ENCODE measurements around the gene SMYD4.
"Not testable (repeated sequence)": the region's sequence is repeated elsewhere in the genome, so short reads cannot be mapped to it uniquely, and the experiment has no call there.

SMYD4 gene

DNA sequence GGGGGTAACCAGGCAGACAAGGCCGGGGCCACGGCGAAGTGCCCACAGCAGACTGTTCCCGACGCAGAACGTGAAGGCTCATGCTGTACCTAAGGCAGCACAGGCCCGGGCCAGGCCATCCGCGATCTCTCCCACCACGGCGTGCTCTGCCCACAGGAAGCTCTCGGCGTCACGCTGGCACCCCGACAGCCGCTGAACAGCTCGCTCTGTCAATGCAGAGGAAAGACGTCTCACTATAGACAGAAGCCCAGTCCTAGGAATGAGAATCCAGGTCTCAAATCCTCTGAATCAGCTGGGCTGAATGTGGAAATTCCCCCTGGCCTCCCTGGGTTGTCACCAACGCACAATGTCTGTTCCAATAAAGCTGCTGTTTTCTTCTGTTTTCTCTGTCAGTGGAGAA is 46.4 kb downstream of the SMYD4 start:
- peak in 1 of 56 donors; percentile 4 for DNase-seq

DNA sequence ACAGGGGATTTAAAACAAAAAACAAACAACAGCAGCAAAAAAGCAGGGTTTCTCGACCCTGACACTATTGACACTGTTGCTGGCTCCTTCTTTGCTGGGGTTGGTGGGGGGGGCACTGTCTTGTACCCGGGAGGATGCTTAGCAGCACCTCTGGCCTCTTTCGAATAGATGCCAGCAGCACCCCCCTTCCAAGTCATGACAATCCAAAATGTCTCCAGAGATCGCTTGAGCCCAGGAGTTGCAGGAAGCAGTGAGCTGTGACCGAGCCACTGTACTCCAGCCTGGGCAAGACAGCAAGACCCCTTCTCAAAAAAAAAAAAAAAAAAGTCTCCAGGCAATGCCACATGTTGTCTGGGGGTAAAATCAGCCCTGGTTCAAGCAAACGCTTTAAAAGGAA is 47.5 kb downstream of the SMYD4 start:
- DNase-seq: no peak

DNA sequence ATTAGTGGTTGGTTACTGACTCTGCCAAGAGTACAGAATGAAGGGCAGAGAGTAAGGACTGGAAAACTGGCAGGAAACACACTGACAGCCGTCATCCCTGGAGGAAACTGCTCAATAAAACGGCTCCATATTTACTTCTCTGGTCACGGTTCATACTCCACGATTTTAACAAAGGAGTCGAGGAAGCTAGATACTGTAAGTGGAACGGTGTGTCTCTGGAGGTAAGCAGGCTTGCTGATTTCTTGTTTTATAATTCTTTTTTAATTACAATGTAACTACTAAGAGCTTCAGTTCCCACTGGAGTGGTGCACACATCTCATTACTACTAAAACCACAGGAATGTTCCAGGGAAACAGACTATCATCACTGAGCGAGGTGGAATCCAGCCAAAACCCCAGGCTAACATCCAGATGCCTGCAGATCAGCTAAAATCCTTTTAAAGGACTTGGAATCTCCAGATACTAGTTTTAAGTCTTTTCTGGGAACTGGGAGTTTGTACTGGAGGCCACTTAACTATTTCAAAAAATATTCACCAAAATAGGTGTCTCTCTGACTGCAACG is 50.1 kb downstream of the SMYD4 start:
- no peak for DNase-seq

DNA sequence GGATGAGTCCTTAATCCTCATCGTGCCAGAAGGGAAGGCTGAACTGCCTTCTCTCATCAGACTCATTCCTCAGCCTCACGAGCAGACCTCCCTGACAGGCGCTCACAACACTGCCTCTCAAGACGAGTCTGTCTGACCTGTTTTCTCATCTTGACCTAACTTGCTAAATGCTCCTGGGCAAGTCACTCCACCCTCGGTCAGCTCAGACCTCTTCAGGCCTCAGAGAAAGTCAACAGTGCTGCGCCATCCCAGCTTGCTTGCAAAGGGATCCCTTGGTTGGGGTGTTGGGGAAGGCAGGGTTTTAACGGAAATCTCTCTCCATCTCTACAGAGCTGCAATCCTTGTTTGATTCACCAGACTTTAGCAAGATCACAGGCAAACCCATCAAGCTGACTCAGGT is 52.8 kb downstream of the SMYD4 start:
- no peak for DNase-seq

DNA sequence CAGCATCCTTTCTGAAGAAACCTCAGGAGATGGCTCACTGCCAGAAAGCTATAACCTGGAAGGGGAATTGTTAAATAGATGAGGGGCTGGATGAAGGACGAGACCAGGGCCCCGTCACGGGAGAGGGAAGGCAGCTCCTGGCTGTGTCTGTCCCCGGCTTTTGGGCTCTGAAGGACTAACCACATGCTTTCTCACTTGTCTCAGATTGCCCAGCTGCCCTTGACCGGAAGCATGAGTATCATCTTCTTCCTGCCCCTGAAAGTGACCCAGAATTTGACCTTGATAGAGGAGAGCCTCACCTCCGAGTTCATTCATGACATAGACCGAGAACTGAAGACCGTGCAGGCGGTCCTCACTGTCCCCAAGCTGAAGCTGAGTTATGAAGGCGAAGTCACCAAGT is 53.4 kb downstream of the SMYD4 start:
- no peak for DNase-seq

DNA sequence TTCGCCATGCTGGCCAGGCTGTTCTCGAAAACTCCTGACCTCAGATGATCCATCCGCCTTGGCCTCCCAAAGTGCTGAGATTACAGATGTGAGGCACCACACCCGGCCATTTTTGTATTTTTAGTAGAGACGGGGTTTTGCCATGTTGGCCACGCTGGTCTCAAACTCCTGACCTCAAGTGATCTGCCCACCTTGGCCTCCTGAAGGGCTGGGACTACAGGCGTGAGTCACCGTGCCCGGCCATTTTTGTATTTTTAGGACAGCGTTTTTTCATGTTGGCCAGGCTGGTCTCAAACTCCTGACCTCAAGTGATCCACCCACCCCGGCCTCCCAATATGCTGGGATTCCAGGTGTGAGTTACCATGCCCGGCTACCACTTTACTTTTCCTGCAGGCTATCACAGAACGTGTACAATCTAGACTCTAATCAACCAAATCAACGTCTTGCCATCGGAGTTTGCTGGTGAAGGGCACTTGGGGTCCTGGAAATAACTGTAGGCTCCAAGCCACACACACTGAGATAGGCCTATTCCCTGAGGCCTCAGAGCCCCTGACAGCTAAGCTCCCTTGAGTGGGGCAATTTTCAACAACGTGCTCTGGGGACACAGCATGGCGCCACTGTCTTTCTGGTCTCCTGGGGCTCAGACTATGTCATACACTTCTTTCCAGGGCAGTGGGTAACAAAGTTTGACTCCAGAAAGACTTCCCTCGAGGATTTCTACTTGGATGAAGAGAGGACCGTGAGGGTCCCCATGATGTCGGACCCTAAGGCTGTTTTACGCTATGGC is 55.1 kb downstream of the SMYD4 start:
- no peak for DNase-seq

DNA sequence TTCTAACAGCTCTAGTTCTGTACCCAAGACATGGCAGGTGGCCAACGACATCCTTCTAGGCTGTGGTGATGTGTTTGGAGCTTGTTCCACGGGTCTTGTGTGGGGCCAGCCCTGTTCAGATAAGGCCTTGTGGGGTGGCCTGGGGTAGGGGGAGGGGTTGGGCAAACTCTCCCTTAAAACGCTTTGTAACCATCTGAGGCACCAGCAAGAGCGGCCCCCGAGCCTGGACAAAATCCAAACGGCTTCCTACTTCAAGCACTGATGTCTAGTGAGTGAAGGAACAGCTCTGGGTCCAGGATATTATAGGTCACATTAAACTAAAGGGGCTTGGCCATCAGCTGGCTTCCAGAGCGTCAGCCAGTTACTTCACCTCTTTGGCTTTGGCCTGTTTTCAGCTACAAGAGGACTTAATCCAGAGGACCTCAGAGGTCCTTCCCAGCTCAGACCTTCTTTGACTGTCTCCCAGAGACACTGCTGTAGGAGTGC is 56.0 kb downstream of the SMYD4 start:
- peak in 2 of 56 donors; percentile 18 to 20 for DNase-seq

DNA sequence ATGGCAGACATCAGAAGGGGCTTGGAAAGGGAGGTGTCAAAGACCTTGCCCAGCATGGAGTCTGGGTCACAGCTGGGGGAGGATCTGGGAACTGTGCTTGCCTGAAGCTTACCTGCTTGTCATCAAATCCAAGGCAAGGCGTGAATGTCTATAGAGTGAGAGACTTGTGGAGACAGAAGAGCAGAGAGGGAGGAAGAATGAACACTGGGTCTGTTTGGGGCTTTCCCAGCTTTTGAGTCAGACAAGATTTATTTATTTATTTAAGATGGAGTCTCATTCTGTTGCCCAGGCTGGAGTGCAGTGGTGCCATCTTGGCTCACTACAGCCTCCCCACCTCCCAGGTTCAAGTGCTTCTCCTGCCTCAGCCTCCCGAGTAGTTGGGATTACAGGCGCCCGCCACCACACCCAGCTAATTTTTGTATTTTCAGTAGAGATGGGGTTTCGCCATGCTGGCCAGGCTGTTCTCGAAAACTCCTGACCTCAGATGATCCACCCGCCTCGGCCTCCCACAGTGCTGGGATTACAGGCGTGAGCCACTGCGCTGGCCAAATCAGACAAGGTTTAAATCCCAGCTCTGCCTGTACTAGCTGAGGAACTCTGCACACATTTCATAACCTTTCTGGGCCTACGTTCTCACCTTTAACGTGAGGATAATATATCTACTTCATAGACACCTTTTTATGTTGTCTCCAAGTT is 56.6 kb downstream of the SMYD4 start:
- not testable (repeated sequence) for DNase-seq

DNA sequence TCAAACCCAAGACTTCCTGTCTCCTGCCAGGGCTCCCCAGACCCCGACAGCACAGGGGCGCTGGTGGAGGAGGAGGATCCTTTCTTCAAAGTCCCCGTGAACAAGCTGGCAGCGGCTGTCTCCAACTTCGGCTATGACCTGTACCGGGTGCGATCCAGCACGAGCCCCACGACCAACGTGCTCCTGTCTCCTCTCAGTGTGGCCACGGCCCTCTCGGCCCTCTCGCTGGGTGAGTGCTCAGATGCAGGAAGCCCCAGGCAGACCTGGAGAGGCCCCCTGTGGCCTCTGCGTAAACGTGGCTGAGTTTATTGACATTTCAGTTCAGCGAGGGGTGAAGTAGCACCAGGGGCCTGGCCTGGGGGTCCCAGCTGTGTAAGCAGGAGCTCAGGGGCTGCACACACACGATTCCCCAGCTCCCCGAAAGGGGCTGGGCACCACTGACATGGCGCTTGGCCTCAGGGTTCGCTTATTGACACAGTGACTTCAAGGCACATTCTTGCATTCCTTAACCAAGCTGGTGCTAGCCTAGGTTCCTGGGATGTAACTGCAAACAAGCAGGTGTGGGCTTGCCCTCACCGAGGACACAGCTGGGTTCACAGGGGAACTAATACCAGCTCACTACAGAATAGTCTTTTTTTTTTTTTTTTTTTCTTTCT is 59.8 kb downstream of the SMYD4 start:
- no peak for DNase-seq

DNA sequence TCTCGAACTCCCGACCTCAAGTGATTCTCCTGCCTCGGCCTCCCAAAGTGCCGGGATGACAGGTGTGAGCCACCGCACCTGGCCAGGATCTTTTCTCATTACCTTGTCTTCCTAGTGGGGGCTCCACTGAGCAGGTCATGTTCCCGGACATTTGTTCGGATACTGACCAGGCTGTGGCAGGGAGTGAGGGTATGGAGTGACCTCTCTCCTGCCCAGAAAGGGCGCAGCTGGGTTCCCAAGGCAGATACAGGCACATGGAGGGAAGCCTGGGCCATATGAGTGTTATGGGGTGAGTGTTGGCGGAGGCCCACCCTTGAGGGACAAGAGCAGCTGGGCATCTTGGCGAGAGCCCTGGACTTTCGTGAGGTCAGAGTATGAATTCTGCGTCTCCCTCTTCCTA is 62.3 kb downstream of the SMYD4 start:
- DNase-seq: no peak

DNA sequence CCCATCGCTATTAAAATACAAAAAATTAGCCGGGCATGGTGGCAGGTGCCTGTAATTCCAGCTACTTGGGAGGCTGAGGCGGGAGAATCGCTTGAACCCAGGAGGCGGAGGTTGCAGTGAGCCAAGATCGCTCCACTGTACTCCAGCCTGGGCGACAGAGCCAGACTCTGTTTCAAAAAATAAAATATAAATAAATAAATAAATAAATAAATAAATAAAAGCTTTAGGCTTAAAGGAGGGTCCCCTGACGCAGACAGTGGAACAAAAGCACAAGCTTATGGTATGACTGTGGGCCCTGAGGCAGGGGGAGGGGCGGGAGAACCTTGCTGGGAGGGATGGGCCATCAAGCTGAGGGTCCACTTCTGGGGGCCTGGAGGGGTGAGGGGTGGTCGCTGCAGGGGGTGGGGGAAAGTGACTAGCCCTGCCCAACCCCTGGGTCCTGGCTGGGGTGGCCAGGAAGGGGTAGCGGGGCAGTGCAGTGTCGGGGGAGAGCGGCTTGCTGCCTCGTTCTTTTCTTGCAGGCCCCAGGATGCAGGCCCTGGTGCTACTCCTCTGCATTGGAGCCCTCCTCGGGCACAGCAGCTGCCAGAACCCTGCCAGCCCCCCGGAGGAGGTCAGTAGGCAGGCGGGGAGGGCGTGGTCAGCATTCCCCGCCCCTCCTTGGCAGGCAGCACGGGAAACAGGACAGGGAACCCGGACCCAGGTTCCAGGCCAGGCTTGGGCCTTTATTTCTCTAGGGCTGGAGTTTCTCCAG is 63.1 kb downstream of the SMYD4 start:
- DNase-seq: peak in 6 of 56 donors; percentile 27 to 58 (median 29)

DNA sequence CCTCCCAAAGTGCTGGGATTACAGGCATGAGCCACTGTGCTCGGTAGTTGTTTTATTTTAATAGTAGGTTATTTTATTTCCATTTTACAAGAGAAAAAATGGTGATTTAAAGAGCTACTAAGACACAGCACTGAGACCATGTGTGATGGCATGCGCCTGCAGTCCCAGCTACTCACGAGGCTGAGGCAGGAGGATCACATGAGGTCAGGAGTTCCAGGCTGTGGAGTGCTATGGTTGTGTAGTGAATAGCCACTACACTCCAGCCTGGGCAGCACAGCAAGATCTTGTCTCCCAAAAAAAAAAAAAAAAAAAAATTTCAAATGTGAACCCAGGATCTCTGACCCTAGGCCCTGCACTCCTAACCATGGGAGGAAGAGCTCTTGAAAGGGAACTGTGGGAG is 64.1 kb downstream of the SMYD4 start:
- DNase-seq: no peak

DNA sequence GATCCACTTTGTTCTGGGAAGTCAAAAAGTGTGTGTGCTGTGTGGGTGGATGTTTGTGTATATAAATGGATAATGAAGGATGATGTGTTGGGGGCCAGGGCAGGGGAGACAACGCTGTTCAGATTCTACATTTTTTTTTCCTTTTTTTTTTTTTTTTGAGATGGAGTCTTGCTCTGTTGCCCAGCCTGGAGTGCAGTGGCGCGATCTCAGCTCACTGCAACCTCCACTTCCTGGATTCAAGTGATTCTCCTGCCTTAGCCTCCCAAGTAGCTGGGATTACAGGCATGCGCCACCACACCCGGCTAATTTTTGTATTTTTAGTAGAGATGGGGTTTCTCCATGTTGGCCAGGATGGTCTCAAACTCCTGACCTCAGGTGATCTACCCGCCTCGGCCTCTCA is 65.0 kb downstream of the SMYD4 start:
- DNase-seq: not testable (repeated sequence)

DNA sequence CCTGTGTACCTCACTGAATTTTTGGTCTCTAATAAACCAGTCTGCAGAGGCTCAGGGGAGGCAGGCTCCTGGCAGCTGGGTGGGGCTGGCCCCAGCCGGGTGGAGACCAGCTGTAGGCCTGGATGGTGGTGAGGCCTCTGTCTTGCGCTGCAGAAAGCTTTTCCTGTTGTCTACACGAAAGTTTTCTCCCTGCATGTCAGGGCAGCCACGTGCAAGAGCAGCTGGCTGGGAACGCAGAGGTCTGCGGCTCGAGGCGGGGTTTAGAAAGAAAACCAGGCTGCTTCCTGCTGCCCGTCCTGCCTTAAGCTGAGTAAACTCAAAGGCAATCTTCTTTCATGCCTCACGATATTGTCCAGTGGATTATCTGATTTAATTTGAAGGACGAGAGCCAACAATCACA is 65.4 kb downstream of the SMYD4 start:
- DNase-seq: peak in 5 of 56 donors; percentile 13 to 43 (median 26)

DNA sequence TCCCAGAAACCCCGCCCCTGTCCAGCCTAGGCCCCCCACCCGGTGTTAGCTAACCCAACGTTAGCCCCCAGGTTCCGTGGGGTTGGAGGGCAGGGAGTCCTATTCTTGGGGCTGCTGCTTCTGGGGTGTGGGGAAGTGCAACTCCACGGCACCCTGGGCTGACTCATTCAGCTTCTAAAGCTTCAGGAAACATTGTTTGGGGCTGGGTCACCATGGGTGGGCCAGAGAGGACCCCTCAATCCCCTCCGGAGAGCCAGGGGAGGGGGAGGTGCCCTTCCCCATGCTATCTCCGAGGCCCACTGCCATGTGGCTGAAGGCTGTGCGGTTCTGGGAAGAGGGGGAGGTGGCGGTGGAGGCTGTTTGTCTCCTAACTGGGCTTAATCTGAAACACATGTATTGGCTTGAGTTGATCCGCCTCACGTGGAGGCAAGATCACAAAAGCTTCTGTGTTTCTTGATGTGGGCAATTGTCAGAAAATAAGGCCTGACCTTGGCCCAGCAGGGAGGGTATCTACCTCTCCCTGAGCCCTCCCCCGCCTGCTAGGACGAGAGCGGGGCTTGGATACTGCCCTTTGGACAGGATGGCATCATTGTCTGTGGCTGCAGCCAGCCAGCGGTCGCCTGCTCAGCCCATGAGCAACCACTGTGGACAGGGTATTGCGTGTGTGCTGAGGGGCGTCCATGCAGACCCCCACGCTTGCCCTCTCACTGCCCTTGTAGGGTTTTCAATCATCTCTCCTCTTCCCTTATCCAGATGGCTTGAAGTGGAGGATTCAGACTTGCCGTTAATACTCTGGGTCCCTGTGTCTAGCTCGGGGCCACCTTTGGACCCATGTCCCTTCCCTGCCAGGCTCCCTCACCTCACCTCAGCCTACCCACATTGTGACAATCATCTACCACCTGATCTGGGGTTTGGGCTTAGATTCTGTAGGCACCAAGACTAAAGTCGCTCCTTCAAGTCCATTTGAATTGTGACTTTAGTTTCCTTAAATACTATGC is 66.5 kb downstream of the SMYD4 start:
- DNase-seq: peak in 7 of 56 donors; percentile 20 to 48 (median 42)

DNA sequence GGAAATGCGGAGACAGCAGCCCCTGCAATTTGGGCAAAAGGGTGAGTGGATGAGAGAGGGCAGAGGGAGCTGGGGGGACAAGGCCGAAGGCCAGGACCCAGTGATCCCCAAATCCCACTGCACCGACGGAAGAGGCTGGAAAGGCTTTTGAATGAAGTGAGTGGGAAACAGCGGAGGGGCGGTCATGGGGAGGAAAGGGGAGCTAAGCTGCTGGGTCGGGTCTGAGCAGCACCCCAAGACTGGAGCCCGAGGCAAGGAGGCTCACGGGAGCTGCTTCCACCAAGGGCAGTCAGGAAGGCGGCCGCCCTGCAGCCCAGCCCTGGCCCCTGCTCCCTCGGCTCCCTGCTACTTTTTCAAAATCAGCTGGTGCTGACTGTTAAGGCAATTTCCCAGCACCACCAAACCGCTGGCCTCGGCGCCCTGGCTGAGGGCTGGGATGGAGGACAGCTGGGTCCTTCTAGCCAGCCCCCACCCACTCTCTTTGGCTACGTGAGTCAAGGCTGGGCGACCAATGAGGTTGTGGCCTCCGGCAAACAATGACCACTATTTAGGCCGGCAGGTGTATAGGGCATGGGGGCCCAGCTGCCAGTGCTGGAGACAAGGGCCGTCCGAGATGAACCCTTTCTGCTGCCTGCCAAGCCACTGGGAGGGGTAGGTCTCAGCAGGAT is 67.3 kb downstream of the SMYD4 start:
- no peak for DNase-seq

DNA sequence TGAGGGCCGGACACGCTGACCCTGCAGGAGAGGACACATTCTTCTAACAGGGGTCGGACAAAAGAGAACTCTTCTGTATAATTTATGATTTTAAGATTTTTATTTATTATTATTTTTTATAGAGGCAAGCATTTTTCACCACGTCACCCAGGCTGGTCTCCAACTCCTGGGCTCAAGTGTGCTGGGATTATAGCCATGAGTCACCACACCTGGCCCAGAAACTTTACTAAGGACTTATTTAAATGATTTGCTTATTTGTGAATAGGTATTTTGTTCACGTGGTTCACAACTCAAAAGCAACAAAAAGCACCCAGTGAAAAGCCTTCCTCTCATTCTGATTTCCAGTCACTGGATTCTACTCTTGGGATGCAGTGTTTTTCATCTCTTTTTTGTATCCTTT is 70.2 kb downstream of the SMYD4 start:
- DNase-seq: no peak

DNA sequence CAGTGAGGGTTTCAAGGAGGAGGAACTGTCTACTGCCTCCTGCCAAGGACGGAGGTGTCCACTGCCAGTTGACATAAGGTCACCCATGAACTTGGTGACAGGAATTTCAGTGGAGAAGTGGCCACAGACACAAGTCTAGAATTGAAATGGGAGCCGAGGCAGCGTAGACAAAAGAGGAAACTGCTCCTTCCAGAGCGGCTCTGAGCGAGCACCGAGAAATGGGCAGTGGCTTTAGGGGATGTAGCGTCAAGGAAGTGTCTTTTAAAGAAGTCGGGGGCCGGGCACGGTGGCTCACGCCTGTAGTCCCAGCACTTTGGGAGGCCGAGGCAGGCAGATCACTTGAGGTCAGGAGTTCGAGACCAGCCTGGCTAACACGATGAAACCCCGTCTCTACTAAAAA is 70.9 kb downstream of the SMYD4 start:
- DNase-seq: peak in 3 of 56 donors; percentile 20 to 25 (median 24)

DNA sequence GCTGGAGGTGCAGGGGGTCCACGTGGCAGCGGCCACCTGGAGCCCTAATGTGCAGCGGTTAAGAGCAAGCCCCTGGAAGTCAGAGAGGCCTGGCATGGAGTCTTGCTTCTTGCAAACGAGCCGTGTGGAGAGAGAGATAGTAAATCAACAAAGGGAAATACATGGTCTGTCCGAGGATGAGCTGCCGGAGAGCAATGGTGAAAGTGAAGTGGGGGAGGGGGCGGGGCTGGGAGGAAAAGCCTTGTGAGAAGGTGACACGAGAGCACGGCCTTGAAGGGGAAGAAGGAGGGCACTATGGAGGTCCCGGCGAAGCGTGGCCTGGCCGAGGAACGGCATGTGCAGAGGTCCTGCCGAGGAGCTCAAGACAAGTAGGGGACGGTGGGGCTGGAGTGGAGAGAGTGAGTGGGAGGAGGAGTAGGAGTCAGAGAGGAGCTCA is 73.9 kb downstream of the SMYD4 start:
- DNase-seq: no peak

Data from amygdala (tissue), 56 donors.